ENCODE data around the gene SEMA4D.

- no peak for TF ChIP-seq CTCF (IDR thresholded peaks at IDR 0.05)
- no peak for TF ChIP-seq POLR2A (IDR thresholded peaks at IDR 0.05)
Observed at GRCh38 chr9:89398621-89399020, 99.3 kb downstream of the SEMA4D start.
